Measurements from ENCODE around the gene ZNF524. TPM values are rescaled to one million over a fixed set of nuclear protein-coding genes. Genes with fewer than 3 reads are reported as not detected.

ZNF524 gene
- total and polyA plus RNA-seq, 9 of the 15 experiments (the other 6 are each of a cell fraction or from before 2014, with no cell fraction given), result 0.08 to 15.6 (median 2.9) TPM

DNA sequence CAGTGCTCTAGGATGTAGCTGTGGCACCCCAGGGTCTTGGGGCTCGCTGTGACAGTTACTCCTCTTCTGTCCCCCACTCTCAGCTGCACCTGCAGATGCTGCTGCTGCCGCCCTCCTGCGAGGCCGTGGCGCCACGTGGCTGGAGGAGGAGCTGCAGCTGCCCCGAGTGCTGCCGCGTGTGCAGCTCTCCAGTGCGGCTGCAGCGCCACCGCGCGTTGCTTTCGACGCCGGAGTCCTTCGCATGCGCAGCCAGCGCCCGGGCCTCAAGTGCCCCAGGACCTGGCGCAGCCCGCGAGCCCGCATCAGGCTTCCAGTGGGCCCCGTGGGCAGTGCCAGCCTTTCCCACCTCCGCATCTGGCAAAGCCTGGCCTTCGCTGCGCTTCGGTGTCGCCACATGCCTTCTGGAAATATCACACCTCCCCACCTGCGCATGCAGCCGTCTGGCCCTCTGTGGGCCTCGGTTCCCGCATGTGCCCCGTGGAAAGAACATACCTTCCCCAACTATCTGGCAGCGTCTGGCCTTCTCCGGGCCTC lies 40.0 kb downstream of the ZNF524 start (continued):
- TF ChIP-seq NRF1 (conservative IDR thresholded peaks at IDR 0.05 in 1 of 2, IDR thresholded peaks at IDR 0.05 in 1 of 2), result peak; percentile 84 to 88
- peak; percentile 65; the same call in 1 of the 2 replicates for TF ChIP-seq CBX1 (IDR thresholded peaks at IDR 0.05; ENCODE audit: low read depth)
- no peak for TF ChIP-seq KHSRP (IDR thresholded peaks at IDR 0.05)
- no peak for TF ChIP-seq SAFB (IDR thresholded peaks at IDR 0.05; ENCODE audit: borderline replicate concordance, low read depth, low read length)
- TF ChIP-seq, protein P1, sequence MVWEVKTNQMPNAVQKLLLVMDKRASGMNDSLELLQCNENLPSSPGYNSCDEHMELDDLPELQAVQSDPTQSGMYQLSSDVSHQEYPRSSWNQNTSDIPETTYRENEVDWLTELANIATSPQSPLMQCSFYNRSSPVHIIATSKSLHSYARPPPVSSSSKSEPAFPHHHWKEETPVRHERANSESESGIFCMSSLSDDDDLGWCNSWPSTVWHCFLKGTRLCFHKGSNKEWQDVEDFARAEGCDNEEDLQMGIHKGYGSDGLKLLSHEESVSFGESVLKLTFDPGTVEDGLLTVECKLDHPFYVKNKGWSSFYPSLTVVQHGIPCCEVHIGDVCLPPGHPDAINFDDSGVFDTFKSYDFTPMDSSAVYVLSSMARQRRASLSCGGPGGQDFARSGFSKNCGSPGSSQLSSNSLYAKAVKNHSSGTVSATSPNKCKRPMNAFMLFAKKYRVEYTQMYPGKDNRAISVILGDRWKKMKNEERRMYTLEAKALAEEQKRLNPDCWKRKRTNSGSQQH (CRISPR knock-in tag; IDR thresholded peaks at IDR 0.05), result no peak
- TF ChIP-seq FOXK1 (CRISPR knock-in tag; IDR thresholded peaks at IDR 0.05; ENCODE audit: borderline replicate concordance), result peak; percentile 99
- TF ChIP-seq KDM4B (IDR thresholded peaks at IDR 0.05; ENCODE audit: borderline replicate concordance in 2 of 2, low read depth in 1 of 2), result no peak; a peak in 1 of 4 replicates
- TF ChIP-seq MITF (IDR thresholded peaks at IDR 0.05), result peak; percentile 34; the same call in 1 of the 2 replicates
- 0 out of 2 replicates have a peak, but pooled peaks have one; percentile 41 for TF ChIP-seq ZBED1 (IDR thresholded peaks at IDR 0.05)
- no peak for TF ChIP-seq SNRNP70 (optimal IDR thresholded peaks at IDR 0.05; ENCODE audit: low read depth, low read length)
- no peak for TF ChIP-seq KAT8 (IDR thresholded peaks at IDR 0.05; ENCODE audit: low read depth)
- TF ChIP-seq ZNF263 (CRISPR knock-in tag; IDR thresholded peaks at IDR 0.05; ENCODE audit: borderline replicate concordance), result peak; percentile 91
- no peak for TF ChIP-seq CBX2 (IDR thresholded peaks at IDR 0.05; ENCODE audit: insufficient read depth, low read length, poor library complexity, severe bottlenecking)
- no peak for TF ChIP-seq NFRKB (IDR thresholded peaks at IDR 0.05; ENCODE audit: low read depth)
- peak; percentile 75 for TF ChIP-seq POLR2G (IDR thresholded peaks at IDR 0.05; ENCODE audit: low read depth, low read length)
- TF ChIP-seq, protein P2, sequence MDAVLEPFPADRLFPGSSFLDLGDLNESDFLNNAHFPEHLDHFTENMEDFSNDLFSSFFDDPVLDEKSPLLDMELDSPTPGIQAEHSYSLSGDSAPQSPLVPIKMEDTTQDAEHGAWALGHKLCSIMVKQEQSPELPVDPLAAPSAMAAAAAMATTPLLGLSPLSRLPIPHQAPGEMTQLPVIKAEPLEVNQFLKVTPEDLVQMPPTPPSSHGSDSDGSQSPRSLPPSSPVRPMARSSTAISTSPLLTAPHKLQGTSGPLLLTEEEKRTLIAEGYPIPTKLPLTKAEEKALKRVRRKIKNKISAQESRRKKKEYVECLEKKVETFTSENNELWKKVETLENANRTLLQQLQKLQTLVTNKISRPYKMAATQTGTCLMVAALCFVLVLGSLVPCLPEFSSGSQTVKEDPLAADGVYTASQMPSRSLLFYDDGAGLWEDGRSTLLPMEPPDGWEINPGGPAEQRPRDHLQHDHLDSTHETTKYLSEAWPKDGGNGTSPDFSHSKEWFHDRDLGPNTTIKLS (IDR thresholded peaks at IDR 0.05; ENCODE audit: borderline replicate concordance, low read depth), result peak; percentile 98
- TF ChIP-seq TAL1 (IDR thresholded peaks at IDR 0.05), result no peak
- TF ChIP-seq NFATC3 (IDR thresholded peaks at IDR 0.05), result no peak
- TF ChIP-seq TAF1 (IDR thresholded peaks at IDR 0.05; ENCODE audit: control insufficient read depth, extremely low read depth, insufficient read depth, low read length, severe bottlenecking), result no peak
- TF ChIP-seq, protein P3, sequence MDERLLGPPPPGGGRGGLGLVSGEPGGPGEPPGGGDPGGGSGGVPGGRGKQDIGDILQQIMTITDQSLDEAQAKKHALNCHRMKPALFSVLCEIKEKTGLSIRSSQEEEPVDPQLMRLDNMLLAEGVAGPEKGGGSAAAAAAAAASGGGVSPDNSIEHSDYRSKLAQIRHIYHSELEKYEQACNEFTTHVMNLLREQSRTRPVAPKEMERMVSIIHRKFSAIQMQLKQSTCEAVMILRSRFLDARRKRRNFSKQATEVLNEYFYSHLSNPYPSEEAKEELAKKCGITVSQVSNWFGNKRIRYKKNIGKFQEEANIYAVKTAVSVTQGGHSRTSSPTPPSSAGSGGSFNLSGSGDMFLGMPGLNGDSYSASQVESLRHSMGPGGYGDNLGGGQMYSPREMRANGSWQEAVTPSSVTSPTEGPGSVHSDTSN (CRISPR knock-in tag; IDR thresholded peaks at IDR 0.05; ENCODE audit: low read depth), result no peak
- TF ChIP-seq, protein P3 (tag; conservative IDR thresholded peaks at IDR 0.05; ENCODE audit: low read depth), result no peak
